GM21381 (cell line): ENCODE measurements around the gene XNDC1N.

Experiments
- ATAC-seq: cut with Tn5 transposase; IDR thresholded peaks from one replicate; pipeline ENCODE4 v1.9.1; 2021; ENCODE audit warnings: mild to moderate bottlenecking, moderate library complexity; ENCODE audit not compliant: unreplicated experiment

The XNDC1N gene

DNA sequence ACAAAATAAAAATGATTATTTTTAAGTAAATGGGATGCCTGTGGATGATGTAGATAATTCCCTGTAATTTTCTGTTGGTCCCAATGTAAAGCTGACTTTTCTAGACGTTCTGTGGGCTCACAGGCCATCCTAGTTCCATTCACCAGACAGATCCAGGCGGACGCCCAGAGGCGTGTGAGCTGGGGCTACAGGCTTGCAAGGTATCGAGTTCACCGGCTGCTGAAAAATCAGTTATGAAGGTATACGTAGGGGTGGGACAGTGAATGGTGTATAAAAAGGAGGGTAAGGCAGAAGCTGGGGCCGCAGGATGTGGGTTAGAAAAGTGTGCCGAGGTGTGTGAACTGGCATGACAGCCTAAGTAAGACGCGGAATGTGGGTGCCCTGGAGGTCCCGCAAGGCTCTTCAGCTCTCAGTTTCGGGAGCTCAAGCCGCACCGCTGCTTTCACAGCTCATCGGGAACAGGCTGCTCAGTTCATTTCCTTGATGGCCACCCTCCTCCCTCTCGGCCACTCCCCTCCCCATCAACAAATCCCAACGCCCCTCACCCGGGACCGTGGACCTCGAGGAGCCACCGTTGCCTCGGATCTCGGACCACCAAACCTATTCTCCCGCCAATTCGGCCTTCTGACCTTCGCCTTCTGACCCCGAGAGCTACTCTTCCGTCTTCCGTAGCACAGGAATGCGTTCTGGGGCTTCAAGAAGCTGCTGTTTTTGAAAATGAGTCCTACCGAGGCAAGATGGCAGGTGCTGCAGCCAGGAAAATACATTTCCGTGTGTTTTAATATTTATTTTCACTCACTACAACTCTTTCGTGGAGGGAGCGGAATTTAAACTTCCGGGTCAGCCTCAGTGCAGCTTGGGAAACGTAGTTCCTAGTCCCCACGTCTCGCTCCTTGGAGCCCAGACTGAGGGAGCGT lies at the start of gene XNDC1N:
Gene XNDC1N, minus strand, starts transcription at position 775 of the 917 bp plus-strand sequence. CDS start 5,241 bp downstream, outside the sequence.
- ATAC-seq: peak; percentile 71

- no peak for ATAC-seq
Measured at GRCh38 chr11:71977743-71978418, 49.5 kb upstream of the XNDC1N start.

GRCh38 chr11:71977090-71977489 lies 48.7 kb upstream of the XNDC1N start:
- no peak for ATAC-seq

GRCh38 chr11:71976551-71976950 lies 48.2 kb upstream of the XNDC1N start:
- ATAC-seq: no peak

- ATAC-seq: no peak
Measured at GRCh38 chr11:71971680-71972079, 43.3 kb upstream of the XNDC1N start.

DNA sequence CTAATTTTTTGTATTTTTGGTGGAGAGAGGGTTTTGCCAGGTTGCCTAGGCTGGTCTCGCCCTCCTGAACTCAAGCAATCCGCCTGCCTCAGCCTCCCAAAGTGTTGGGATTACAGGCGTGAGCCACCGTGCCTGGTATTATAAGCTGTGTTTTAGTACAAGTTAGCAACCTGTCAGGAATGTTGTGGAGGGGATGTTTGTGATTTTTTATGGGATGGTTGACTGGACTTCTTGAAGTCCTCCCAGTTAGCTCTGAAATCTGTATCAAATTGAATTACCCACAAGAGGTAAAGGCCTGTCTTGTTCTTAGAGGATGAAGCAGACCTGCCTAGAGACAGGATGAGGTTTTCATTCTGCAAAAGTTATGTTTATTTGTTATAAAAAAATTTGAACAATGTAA lies 36.2 kb upstream of the XNDC1N start:
- no peak for ATAC-seq

DNA sequence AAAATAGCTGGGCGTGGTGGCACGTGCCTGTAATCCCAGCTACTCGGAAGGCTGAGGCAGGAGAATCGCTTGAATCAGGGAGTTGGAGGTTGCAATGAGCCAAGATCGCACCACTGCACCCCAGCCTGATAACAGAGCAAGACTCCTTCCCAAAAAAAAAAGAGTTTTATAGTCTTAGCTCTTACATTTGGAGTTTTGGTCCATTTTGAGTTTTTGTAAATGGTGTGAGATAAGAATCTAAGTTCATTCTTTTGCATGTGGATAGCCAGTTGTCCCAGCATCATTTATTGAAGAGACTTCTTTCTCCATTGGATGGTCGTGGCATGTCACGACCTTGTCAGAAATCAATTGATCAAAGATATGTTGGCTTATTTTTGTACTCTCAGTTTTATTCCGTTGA lies 35.1 kb upstream of the XNDC1N start:
- no peak for ATAC-seq

DNA sequence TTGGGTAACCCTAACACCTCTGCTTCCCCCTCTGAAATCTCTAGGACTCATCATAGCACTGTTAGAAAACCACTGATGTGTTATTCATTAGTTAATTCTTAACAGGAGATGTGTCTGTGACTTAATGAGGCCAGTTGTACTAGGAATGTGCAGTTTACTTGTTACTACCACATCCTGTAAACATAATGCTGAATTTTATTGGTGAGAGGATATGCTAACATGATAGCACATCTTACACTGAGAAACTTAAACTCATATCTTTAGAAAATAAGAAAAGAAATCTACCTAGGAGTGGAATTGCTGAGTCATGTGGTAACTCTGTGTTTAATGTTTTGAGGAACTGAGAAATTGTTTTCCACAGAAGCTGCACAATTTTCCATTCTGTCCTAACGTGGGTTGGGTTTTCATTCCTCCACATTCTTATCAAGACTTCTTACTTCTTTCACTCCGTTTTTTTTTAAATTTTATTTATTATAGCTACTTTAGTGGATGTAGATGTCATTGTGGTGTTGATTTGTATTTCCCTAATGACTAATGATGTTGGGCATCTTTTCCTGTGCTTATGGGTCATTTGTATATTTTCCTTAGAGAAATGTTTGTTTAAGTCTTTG lies 34.1 kb upstream of the XNDC1N start:
- ATAC-seq: peak; percentile 71

DNA sequence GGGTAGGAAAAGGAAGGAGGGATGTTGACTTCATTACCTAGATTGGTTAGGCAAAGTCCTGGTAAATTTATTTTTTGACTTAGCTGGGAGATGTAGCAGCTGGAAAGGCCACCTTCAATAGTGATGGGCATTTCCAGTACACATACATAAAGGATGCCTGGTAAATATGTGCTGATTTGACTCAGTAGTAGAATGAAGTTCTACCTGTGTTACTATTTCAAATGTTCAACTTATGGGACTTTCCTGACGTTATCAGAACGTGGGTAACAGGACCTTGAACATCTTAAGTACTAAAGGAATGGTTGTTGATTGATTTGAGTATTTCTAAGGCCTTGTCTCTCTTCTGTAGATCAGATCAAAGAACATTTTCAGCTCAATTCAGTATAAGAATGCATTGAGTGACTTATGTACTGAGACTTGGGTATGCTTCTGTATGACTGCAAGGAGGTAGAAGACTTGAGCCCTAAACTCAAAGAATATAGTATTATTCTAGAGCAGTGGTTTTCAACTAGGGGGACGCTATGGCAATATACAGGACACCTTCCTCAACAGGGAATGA lies 27.6 kb upstream of the XNDC1N start:
- no peak for ATAC-seq

- no peak for ATAC-seq
Measured at GRCh38 chr11:71951741-71952310, 23.4 kb upstream of the XNDC1N start.

DNA sequence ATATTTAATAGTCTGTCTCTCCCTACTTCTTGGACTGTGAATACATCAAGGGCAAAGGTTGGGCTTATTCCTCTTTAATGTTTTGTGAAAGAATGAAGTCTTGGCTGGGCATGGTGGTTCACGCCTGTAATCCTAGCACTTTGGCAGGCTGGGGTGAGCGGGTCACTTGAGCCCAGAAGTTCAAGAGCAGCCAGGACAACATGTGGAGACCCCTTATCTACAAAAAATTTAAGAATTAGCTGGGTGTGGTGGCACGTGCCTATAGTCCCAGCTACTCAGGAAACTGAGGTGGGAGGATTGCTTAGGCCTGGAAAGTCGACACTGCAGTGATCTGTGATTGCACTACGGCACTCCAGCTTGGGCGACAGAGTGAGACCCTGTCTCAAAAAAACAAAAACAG lies 20.6 kb upstream of the XNDC1N start:
- ATAC-seq: no peak

DNA sequence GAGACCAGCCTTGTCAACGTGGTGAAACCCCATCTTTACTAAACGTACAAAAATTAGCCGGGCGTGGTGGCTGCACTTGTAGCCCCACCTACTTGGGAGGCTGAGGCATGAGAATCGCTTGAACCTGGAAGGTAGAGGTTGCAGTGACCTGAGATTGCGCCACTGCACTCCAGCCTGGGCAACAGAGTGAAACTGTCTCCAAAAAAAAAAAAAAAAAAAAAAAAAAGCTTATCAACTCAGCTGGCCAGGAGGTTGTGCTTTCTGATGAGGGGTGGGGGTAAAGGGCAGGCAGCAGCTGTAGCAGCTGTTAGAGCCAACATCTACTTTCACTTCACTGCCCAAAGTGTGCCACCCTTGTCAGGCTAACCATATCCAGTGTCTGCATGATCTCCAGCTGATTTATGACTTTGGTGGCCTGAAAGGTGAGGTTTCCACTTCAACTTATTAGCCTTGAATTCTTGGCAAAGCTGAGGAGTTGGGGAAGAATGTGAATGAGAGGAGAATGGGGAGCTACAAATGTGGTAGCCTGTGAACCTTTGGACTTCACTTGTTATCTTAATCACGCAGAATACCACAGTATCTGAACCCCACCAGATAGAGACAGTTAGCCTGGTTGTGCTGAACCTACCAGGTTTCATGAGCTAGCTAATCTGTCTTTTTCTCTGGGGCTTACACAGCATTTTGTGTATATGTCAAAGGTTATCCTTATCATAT lies 20.1 kb upstream of the XNDC1N start:
- no peak for ATAC-seq

GRCh38 chr11:71947498-71947897 lies 19.1 kb upstream of the XNDC1N start:
- ATAC-seq: no peak

DNA sequence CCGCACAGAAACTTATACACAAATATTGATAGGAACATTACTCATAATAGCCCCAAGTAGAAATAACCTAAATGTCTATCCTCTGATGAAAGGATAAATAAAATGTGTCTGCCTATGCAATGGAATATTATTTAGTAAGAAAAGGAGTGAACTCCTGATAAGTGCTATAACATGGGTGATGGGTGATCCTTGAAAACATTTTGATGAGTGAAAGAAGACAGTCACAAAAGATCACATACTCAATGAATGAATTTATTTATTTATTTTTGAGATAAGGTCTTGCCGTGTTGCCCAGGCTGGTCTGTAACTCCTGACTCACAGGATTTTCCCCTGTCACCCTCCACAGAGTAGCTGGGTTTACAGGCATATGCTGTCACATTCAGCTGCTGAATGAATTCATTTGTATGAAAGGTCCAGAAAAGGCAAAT lies 17.8 kb upstream of the XNDC1N start:
- ATAC-seq: no peak

DNA sequence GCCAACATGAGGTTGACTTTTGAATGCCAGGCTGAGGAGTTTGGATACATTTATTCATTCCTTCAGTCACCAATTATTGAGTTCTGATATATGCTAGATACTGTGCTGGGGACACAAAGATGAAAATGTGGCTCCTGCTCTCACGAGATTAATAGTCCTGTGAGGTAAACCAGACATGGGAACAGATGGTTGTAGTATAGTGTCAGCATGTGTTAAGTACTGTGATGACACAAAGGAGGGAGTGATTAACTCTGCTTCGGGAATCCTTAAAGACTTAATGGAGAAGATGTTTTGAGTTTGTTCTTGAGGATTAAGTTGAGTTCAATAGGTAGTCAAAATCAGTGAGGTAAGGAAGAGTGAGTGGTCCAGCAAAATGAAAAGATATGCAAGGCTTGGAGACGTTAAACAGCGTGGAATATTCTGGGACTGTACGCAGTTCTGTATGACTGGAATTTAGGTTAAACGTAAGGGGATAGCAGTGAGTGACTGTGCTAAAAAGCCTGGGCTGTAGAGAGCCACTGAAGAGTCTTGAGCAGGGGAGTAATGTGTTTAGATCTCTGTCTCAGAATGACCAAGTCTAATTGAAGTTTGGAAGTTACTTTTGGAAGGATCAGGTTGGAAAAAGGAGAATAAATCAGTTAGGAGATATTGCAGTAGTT lies 12.3 kb upstream of the XNDC1N start:
- no peak for ATAC-seq

DNA sequence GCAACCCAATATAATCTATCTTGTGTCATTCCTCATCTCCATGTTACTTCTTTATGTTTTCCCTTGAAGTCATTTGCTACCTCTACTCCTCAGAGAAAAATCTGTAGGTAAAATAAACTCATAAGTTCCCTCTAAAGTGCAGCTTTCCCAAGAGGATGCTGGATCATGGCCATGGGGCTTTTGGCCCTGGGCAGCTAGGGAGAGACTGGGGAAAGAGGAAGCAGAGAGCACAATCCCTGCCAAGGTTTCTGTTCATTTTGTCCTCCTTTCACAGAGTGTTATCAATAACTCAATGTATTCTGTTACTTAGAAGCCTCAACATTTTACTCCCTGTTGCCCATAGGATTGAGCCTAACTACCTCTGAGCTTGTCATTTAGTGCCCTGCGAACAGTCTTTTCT lies 9.4 kb upstream of the XNDC1N start:
- ATAC-seq: no peak

GRCh38 chr11:71936825-71937224 lies 8.4 kb upstream of the XNDC1N start:
- no peak for ATAC-seq

DNA sequence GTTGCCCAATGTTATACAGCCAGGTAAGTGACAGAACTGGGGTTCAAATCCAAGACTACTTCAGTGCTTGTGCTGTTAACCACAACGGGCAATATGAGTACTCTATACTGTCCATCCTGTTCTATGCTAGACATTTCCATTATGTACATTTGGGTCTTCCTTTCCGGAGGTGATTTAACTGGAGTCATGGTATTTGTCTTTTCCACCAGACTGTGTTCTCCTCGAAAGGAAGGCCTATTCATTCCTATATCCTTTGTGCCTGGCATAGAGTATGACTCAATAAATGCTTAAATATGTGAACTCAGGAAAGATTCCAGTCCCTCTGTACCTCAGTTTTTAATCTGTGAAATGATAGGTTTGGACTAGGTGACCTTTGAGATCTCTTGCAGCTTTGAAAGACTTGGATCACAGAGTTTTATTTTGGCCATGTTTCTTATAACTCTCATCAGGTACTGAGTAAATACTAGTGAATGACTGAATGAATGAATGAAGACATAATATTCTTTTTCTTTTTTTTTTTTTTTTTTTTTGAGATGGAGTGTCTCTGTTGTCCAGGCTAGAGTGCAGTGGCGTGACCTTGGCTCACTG lies 7.0 kb upstream of the XNDC1N start:
- no peak for ATAC-seq

DNA sequence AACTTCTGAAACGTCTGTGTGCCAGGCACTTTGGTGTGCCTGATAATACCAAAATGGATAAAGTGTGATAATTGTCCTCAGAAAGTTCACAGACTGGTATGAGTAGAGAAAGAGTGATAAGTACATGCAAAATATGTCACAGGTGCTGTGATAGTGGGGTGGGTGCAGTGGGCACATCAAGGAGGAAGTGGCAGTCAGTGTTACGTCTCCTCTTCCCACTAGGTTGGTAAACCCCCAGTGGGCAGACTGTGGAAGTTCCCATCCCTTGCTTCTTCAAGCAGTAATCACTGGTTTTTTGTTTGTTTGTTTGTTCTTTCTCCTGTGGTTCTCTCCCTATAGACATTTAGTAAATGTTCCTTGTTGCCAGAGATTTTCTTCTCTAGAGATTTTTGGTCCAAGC lies 5.8 kb upstream of the XNDC1N start:
- ATAC-seq: no peak
